GM21390 (cell line): ENCODE data around the gene PCNA.

Experiments used
- ATAC-seq: cut with Tn5 transposase; IDR thresholded peaks from one replicate; pipeline ENCODE4 v1.9.1; 2021; ENCODE audit not compliant: unreplicated experiment

The PCNA gene

DNA sequence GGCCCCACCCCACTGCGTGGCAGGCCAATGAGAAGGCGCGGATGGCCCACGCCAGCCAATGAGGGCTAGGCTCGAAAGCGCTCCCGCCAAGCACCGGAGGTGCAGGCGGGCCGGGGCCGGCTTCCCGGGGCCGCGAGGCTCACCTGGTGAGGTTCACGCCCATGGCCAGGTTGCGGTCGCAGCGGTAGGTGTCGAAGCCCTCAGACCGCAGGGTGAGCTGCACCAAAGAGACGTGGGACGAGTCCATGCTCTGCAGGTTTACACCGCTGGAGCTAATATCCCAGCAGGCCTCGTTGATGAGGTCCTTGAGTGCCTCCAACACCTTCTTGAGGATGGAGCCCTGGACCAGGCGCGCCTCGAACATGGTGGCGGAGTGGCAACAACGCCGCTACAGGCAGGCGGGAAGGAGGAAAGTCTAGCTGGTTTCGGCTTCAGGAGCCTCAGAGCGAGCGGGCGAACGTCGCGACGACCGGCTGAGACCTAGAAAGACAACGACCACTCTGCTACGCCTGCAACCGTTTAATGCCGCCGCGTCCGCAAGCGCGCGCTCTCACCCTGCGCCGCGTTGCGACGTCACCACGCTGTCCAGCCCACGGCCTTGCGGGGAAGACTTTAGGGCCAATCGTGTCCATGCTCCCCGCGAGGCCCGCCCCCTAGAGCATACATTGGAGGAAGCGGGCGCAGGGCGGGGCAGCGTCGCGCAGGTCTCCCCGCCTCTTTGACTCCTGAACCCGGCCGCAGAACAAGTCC, at the start of gene PCNA:
TSS of gene PCNA (minus strand) at position 524 of the 750 bp plus-strand sequence. CDS start at position 364, 160 bp downstream.
- peak; percentile 90 for ATAC-seq

GRCh38 chr20:5168651-5169396, 49.1 kb upstream of the PCNA start:
- peak; percentile 36 for ATAC-seq

DNA sequence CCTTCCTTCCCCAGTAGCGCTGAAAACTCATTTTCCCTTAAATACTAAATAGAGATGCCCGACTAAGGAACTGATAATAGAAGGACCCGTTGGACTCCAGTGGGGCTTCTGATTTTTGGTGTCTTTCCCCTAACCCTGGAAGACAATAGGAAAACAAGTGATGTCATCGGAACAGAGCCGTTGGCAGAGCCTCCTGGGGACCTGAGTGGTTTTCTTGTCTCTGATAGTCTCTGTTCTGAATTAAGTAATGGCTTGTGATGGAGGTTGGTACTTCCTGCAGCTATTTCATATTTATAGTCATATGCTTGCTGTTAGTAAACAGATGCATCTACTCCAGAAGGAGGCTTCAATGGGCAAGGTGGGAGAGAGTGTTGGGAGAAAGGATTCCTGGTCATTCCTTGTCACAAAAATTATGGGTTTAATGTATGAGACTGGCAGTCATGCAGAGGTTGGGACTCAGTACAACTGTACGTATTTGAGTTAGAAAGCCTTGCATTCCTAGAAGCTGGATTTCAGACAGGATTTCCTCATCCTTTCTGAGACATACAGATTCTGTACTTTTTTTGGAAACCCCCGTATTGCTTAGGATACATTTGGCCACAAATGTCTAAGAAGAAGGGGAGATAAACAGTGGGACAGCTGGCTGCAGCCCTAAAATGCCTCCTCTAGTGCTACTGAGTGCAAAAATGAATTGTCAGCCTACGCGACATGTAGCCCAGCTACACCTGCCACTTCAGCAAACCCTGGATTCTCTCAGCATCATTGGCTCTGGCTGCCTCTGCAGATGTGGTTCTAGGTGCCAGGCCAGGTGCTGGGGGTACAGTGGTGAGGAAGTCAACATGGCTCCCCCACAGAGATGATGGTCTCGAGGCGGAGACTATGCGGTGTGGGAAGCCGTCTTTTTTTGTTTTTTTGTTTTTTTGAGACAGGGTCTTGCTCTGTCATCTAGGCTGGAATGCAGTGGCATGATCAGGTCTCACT, 45.2 kb upstream of the PCNA start:
- ATAC-seq = no peak

DNA sequence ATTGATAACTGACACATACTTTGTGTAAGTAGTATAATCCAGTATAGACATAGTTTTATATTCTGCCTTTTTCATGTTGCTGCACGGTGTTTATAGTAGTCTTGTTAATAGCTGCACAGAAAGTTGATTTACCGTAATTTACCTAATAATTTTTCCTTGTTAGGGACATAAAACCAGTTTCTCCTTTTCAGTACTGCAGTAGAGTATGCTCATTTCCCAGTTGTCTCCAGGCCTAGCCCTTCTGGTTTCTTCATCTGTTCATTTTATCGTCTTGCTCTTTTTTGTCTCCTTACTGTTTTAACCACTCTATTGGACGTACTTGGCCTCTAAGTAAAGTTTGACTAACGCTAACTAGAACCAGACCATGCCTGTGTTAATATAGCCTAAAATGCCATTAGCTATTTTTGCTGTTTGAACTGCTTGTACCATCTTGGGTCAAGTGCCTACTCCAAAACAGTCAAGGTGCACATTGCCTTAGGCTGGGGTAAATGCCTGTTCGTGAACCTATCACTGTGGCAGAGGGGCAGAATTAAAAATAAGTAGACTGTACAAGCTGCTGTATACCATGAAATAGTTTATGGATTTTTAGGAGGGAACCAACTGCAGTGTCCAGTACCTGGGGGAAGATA, 41.9 kb upstream of the PCNA start:
- no peak for ATAC-seq

DNA sequence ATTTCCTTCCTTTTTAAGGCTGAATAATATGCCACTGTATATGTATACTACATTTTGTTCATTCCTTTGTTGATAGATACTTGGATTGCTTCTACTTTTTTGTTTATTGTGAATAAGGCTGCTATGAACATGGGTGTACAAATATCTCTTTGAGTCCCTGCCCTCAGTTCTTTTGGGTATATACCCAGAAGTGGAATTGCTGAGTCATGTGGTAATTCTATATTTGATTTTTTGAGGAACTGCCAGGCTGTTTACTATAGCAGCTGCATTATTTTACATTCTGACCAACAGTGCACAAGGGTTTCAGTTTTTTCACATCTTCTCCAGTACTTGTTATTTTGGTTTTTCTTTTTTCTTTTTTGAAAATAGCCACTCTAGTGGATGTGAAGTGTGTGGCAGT, 41.1 kb upstream of the PCNA start:
- no peak for ATAC-seq

DNA sequence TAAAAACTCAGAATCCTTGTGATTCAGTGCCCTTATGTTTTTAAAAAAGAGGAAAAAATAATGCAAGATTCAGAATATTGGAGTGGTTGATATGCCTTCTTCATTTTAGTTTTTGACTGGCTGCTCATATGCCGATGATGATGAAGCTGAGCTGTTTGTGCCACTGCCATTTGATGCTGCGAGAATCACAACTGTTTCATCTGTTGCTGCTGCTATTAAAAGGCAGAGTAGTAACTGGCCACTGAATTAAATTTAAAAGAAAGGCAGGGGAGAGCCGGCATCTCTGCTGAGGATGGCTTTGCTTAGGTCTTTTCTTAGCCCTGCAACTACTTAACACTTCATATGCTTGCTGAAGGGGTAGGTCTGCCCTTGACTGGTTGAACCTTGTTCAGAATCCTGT, 40.2 kb upstream of the PCNA start:
- ATAC-seq = no peak

- ATAC-seq = no peak
Measured at GRCh38 chr20:5156675-5157448, 37.1 kb upstream of the PCNA start.

DNA sequence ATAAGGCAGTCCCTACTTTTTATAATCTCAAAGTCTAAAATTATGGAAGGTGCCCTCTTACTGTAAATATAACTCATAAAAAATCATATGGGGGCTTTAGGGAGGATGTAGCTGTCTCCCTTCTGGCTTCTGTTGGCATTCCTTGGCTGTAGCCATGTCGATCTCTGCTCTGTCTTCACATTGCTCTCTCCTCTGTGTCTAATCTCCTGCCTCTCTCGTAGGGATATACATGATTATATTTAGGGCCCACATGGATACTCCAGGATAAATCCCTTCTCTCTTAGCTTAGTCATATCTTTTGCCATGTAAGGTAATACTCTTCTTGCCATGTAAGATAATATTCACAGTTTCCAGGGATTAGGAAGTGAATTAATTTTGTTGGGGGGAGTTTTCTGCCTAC, 35.6 kb upstream of the PCNA start:
- no peak for ATAC-seq

- ATAC-seq = no peak
Measured at GRCh38 chr20:5154543-5154925, 34.8 kb upstream of the PCNA start.

GRCh38 chr20:5153612-5154542, 34.1 kb upstream of the PCNA start:
- ATAC-seq = no peak

DNA sequence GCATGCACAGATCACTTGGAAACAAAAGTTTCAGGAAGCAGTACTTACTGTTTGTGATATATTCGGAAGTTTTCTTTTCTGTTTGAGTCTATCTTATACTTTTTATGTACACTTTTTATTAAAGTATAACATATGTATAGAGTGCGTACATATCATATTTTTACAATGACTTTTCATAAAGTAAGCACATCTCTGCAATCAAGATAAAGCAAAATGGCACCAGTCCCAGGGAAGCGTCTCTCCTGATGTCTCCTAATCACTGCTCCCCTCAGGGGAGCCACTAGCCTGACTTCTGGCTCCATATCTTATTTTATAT, 33.4 kb upstream of the PCNA start:
- no peak for ATAC-seq

- ATAC-seq = no peak
Measured at GRCh38 chr20:5150226-5151076, 30.7 kb upstream of the PCNA start.

- ATAC-seq = no peak
Measured at GRCh38 chr20:5149892-5150225, 30.1 kb upstream of the PCNA start.

DNA sequence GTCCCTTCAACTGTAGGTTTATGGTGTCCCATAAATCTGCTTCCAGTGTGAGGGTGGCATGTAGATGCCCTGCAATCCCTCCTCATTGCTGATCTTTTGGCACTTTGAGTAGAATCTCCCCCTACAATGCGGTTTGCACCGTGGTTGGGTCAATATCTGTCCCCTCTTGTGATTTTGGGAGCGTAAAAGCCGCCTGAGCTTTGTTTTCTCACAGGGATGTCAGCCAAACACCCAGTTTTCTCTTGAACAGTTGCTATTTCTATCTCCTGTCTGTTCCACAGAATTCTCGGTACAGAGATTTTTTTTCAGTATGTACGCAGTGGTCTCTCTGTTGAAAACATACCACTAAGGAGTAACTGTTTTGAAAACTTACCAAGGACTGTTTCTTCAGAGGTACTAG, 28.8 kb upstream of the PCNA start:
- ATAC-seq = no peak

DNA sequence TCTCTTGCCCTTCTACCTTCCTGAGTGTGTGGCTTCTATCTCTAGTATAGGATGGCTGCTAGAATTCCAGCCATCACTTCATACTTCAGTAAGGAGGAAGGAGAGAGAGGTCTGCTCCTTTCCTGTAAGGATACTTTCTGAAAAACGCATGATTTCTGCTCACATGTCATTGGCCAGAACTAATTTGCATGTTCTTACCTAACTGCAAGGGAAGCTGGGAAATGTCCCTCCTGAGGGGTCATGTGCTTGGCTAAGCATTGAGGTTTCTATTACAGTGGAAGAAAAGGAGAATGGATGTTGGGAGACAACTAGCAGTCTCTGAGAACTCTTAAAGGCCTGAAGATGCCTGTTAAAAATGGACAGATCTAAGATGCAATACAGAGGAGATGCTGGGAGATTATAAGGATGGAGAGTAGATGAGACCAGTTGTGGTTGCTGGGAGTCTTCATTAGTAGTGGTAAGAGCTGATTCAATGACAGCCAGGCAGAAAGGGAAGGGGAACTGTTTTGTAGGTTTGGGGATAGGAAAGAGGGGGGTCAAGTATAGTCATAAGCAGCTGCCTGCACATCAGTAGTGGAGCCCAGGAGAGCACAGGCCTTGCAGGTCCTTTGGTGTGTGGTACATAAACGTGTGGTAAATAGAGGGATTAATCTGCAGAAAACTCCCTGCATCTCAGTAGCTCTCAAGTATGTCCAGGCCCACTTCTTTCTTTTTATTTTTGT, 27.3 kb upstream of the PCNA start:
- no peak for ATAC-seq

- ATAC-seq = no peak
Measured at GRCh38 chr20:5146099-5146668, 26.4 kb upstream of the PCNA start.

DNA sequence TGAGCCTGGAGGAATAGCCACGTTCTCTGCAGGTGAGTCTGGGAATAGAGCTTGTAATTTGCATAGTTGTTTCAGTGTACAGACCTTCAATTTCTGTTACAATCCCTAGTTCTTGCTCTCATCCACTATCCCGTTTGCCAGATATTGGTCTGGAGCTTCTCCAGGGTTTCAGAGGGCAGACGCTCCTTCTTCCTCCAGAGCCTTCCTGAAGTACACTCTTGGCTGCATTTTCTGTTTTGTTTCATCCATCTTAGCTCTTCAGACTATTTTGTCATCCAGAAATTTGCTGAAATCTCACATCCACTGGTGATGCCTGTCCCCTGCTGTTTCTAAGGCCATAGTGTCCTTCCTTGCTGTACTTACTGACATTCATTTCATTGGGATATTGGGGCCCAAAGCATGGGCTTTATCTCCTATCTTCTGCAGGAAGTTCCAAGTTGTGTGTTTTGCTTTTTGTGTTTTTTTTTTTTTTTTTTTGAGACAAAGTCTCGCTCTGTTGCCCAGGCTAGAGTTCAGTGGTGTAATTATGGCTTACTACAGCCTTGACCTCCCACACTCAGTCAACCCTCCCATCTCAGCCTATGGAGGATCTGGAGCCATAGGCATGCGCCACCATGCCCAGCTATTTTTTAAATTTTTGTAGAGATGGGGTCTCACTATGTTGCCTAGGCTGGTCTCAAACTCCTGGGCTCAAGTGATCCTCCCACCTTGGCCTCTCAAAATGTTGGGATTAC, 25.8 kb upstream of the PCNA start:
- no peak for ATAC-seq
